Hepatic stellate cell (primary cell): ENCODE measurements around the gene EXOC6B.

Experiments
- DNase-seq: peaks from one replicate; pipeline ENCODE4 v3.0.0; 2011; ENCODE audit warnings: low spot score

Gene EXOC6B

GRCh38 chr2:72134997-72135800, 690.6 kb downstream of the EXOC6B start:
- no peak for DNase-seq

GRCh38 chr2:72134408-72134996, 691.3 kb downstream of the EXOC6B start:
- DNase-seq, result no peak

- no peak for DNase-seq
Measured at GRCh38 chr2:72133721-72134407, 692.0 kb downstream of the EXOC6B start.

- no peak for DNase-seq
Measured at GRCh38 chr2:72132981-72133720, 692.7 kb downstream of the EXOC6B start.

- DNase-seq, result no peak
Measured at GRCh38 chr2:72131916-72132841, 693.7 kb downstream of the EXOC6B start.

- no peak for DNase-seq
Measured at GRCh38 chr2:72131371-72131891, 694.4 kb downstream of the EXOC6B start.

- DNase-seq, result no peak
Measured at GRCh38 chr2:72130659-72131360, 695.0 kb downstream of the EXOC6B start.

GRCh38 chr2:72129681-72130340, 696.0 kb downstream of the EXOC6B start:
- DNase-seq, result no peak

GRCh38 chr2:72128843-72129227, 697.0 kb downstream of the EXOC6B start:
- no peak for DNase-seq

- DNase-seq, result no peak
Measured at GRCh38 chr2:72128059-72128842, 697.6 kb downstream of the EXOC6B start.

- DNase-seq, result no peak
Measured at GRCh38 chr2:72127401-72128058, 698.3 kb downstream of the EXOC6B start.

GRCh38 chr2:72126186-72127100, 699.4 kb downstream of the EXOC6B start:
- DNase-seq, result no peak
